GM23248 (cell line): ENCODE data around the gene ARAP1.

Experiments used
- EZH2 ChIP-seq: fragments of 200-600 bp; sonication (generic); IDR thresholded peaks from 2 replicates; pipeline ENCODE4 v1.6.1; 2018; ENCODE audit warnings: antibody characterized with exemption, mild to moderate bottlenecking; ENCODE audit not compliant: insufficient read depth, poor library complexity, severe bottlenecking
- EZH2phosphoT487 ChIP-seq: fragments of 200-600 bp; sonication (generic); IDR thresholded peaks from 2 replicates; pipeline ENCODE4 v1.6.1; 2018; ENCODE audit warnings: antibody characterized with exemption, moderate library complexity, mild to moderate bottlenecking, low read depth; ENCODE audit not compliant: insufficient read depth

- no peak for TF ChIP-seq EZH2phosphoT487
- TF ChIP-seq EZH2: no peak
Observed at GRCh38 chr11:72763823-72764222, 11.6 kb upstream of the ARAP1 start.
